ENCODE data around the gene LIPN. TPM values are rescaled to one million over a fixed set of nuclear protein-coding genes. Genes with fewer than 3 reads are reported as not detected.

The LIPN gene
- total and polyA plus RNA-seq, 4 donors = 0.07 to 0.25 (median 0.09) TPM; not detected in 1

DNA sequence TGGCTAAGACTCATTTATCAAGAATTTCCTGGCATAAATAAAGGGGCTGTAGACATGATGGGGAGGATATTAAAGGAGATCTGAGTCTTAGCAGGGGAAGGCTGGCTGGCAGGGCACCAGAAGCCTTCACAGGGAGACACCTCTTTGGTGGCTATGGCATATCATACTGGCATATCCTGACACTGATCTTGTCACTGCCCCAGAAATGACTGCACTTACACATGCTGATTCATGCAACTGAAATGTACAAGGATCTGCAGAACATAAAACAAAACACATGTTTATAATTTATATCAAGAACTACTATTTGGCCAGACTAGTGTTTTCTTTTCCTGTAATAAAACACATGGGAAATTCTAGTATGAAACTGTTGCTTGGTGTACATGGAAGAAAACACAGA is 5.5 kb upstream of the LIPN start (continued):
- TF ChIP-seq CTCF (IDR thresholded peaks at IDR 0.05; ENCODE audit: low read depth, low read length, missing input control) = no peak
- no peak for TF ChIP-seq ATF3 (IDR thresholded peaks at IDR 0.05)
- TF ChIP-seq EGR1 (IDR thresholded peaks at IDR 0.05; ENCODE audit: low read depth in 2 of 2) = no peak
- TF ChIP-seq, protein P1, sequence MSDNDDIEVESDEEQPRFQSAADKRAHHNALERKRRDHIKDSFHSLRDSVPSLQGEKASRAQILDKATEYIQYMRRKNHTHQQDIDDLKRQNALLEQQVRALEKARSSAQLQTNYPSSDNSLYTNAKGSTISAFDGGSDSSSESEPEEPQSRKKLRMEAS (IDR thresholded peaks at IDR 0.05) = no peak
- TF ChIP-seq FOXA2 (IDR thresholded peaks at IDR 0.05) = no peak
- no peak for TF ChIP-seq SP1 (IDR thresholded peaks at IDR 0.05)
- TF ChIP-seq NR2F2 (IDR thresholded peaks at IDR 0.05) = no peak
- no peak for TF ChIP-seq JUND (IDR thresholded peaks at IDR 0.05)
- no peak for TF ChIP-seq RXRA (IDR thresholded peaks at IDR 0.05)
- TF ChIP-seq HNF4G (IDR thresholded peaks at IDR 0.05) = no peak

DNA sequence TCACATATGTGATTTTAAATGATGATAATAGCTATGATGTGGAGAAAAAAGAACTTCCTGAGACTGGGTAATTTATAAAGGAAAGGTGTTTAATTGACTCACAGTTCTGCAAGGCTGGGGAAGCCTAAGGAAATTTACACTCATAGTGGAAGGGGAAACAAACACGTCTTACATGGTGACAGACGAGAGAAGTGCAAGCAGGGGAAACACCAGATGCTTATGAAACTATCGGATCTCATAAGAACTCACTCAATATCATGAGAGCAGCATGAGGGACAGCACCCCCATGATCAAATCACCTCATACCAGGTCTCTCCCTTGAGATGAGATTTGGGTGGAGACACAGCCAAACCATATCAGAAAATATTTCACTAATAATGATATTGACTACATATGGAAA is 4.1 kb upstream of the LIPN start:
- Histone ChIP-seq H3K9me3 (ENCODE audit: control insufficient read depth in 4 of 4, low read length in 3 of 4) (no peaks in the 10 kb centered on the region), H3K36me3 (ENCODE audit: control insufficient read depth in 4 of 4, insufficient read depth in 3 of 4, low read depth in 1 of 4, low read length in 3 of 4) (no peaks in the 10 kb centered on the region), H3K4me1 (ENCODE audit: control insufficient read depth in 4 of 4, insufficient read depth in 4 of 4, low read length in 3 of 4) (no peaks in the 10 kb centered on the region), H3K4me3 (ENCODE audit: low read depth in 1 of 3, low read length in 3 of 3) (no peak overlapping the region), H3K27me3 (ENCODE audit: control insufficient read depth in 4 of 4, insufficient read depth in 4 of 4, low read length in 3 of 4) (no peaks in the 10 kb centered on the region), H3K27ac (ENCODE audit: low read depth in 1 of 2, low read length in 2 of 2) (no peak overlapping the region), H3K9ac (ENCODE audit: low read depth in 1 of 2, low read length in 2 of 2) (no peak overlapping the region)
- TF ChIP-seq GABPA (IDR thresholded peaks at IDR 0.05 in 1 of 2, conservative IDR thresholded peaks at IDR 0.05 in 1 of 2) (no peak), FOXA2 (IDR thresholded peaks at IDR 0.05) (no peak), CTCF (IDR thresholded peaks at IDR 0.05; ENCODE audit: low read depth, low read length, missing input control) (no peak), TAF1 (conservative IDR thresholded peaks at IDR 0.05) (no peak), SP1 (IDR thresholded peaks at IDR 0.05) (no peak), NR2F2 (IDR thresholded peaks at IDR 0.05) (no peak), YY1 (IDR thresholded peaks at IDR 0.05) (no peak), EGR1 (IDR thresholded peaks at IDR 0.05; ENCODE audit: low read depth in 2 of 2) (no peak), HNF4A (conservative IDR thresholded peaks at IDR 0.05) (no peak), JUND (IDR thresholded peaks at IDR 0.05) (no peak), RXRA (IDR thresholded peaks at IDR 0.05) (no peak)
- TF ChIP-seq, protein P2, sequence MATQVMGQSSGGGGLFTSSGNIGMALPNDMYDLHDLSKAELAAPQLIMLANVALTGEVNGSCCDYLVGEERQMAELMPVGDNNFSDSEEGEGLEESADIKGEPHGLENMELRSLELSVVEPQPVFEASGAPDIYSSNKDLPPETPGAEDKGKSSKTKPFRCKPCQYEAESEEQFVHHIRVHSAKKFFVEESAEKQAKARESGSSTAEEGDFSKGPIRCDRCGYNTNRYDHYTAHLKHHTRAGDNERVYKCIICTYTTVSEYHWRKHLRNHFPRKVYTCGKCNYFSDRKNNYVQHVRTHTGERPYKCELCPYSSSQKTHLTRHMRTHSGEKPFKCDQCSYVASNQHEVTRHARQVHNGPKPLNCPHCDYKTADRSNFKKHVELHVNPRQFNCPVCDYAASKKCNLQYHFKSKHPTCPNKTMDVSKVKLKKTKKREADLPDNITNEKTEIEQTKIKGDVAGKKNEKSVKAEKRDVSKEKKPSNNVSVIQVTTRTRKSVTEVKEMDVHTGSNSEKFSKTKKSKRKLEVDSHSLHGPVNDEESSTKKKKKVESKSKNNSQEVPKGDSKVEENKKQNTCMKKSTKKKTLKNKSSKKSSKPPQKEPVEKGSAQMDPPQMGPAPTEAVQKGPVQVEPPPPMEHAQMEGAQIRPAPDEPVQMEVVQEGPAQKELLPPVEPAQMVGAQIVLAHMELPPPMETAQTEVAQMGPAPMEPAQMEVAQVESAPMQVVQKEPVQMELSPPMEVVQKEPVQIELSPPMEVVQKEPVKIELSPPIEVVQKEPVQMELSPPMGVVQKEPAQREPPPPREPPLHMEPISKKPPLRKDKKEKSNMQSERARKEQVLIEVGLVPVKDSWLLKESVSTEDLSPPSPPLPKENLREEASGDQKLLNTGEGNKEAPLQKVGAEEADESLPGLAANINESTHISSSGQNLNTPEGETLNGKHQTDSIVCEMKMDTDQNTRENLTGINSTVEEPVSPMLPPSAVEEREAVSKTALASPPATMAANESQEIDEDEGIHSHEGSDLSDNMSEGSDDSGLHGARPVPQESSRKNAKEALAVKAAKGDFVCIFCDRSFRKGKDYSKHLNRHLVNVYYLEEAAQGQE (IDR thresholded peaks at IDR 0.05) = no peak
- DNase-seq (ENCODE audit: low spot score) = no peak
- 68% methylated on average over 3 of the region's 3 CpGs for whole genome bisulfite sequencing
